RWPE1 (cell line): ENCODE results near the gene MRPS26.

ENCODE experiments used
- CTCF ChIA-PET: fragments of 350-600 bp; sonication (Branson Sonifier 250); formaldehyde crosslinking; extraction: SDS; loops from one replicate; lab custom pipeline; 2021; lab: Yijun Ruan, JAX
- POLR2A ChIA-PET: fragments of 400-600 bp; formaldehyde crosslinking; extraction: SDS; loops from one replicate; lab custom pipeline; 2020; ENCODE audit warnings: antibody characterized with exemption; ENCODE audit not compliant: low non-redundant PET; lab: Yijun Ruan, JAX
- DNase-seq: peaks from one replicate; pipeline ENCODE4 v3.0.0; 2012; ENCODE audit warnings: low spot score
- H3K27ac ChIP-seq: fragments of 450-650 bp; 2 replicates; pipeline ENCODE4 v1.5.1; 2017
- TF ChIP-seq, protein P1 (sequence below): fragments of 450-650 bp; conservative IDR thresholded peaks from 2 replicates; pipeline ENCODE4 v1.5.1; 2017; ENCODE audit warnings: low read depth, mild to moderate bottlenecking

Gene MRPS26

DNA sequence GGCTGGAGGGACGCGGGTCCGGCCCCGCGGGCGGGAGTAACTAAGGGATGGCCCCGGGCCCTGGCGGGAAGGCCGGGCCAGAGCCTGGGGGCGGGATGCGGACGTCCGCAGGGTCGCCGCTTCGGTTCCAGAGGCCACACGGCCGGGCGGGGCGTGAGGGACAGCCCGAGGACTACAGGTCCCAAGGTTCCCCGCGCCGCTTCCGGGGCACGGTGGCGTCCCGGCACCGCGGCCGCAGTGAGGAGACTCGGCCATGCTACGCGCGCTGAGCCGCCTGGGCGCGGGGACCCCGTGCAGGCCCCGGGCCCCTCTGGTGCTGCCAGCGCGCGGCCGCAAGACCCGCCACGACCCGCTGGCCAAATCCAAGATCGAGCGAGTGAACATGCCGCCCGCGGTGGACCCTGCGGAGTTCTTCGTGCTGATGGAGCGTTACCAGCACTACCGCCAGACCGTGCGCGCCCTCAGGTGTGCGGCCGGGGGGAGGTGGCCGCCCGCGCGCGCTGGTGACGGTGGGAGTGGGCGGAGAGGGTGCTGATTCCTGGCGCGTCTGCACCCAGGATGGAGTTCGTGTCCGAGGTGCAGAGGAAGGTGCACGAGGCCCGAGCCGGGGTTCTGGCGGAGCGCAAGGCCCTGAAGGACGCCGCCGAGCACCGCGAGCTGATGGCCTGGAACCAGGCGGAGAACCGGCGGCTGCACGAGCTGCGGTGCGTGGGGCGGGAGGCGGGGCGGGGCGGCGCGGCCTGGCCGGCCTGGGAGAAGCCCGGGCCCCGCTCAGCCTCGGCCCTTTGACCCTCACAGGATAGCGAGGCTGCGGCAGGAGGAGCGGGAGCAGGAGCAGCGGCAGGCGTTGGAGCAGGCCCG lies at the start of gene MRPS26:
Gene MRPS26 (plus strand): TSS at position 237 of the 861 bp plus-strand sequence. CDS start 17 bp downstream, at position 254.
- H3K27ac ChIP-seq: peak within 1 kb of the TSS; percentile 80
- CTCF ChIA-PET: no interaction called here
- TF ChIP-seq, protein P1, sequence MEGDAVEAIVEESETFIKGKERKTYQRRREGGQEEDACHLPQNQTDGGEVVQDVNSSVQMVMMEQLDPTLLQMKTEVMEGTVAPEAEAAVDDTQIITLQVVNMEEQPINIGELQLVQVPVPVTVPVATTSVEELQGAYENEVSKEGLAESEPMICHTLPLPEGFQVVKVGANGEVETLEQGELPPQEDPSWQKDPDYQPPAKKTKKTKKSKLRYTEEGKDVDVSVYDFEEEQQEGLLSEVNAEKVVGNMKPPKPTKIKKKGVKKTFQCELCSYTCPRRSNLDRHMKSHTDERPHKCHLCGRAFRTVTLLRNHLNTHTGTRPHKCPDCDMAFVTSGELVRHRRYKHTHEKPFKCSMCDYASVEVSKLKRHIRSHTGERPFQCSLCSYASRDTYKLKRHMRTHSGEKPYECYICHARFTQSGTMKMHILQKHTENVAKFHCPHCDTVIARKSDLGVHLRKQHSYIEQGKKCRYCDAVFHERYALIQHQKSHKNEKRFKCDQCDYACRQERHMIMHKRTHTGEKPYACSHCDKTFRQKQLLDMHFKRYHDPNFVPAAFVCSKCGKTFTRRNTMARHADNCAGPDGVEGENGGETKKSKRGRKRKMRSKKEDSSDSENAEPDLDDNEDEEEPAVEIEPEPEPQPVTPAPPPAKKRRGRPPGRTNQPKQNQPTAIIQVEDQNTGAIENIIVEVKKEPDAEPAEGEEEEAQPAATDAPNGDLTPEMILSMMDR: no peak
- POLR2A ChIA-PET: interaction anchor here (0.6 to 1.2 kb wide), 2 partner anchors 16 to 233 kb away, joined by 3 to 4 read pairs; no protein-coding TSS in a partner anchor
- DNase-seq: peak; percentile 88

DNA sequence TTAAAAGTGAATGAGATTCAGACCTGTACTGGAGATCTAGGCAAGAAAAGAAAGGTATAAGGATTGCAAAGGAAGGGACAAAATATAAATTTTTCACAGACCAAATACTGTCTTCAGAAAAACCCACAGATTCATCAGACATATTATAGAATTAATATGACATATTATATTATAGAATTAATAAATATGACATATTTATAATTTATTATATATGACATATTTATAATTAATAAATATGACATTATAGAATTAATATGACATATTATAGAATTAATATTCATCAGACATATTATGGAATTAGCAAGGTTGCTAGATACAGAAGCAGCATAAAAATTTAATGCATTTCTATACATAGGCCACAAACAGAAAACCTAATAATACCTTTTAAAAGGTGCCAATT lies 47.1 kb upstream of the MRPS26 start:
- H3K27ac ChIP-seq: no peak overlapping the region
- DNase-seq: no peak
- CTCF ChIA-PET: no interaction called here
- TF ChIP-seq, protein P1: no peak
- POLR2A ChIA-PET: no interaction called here

DNA sequence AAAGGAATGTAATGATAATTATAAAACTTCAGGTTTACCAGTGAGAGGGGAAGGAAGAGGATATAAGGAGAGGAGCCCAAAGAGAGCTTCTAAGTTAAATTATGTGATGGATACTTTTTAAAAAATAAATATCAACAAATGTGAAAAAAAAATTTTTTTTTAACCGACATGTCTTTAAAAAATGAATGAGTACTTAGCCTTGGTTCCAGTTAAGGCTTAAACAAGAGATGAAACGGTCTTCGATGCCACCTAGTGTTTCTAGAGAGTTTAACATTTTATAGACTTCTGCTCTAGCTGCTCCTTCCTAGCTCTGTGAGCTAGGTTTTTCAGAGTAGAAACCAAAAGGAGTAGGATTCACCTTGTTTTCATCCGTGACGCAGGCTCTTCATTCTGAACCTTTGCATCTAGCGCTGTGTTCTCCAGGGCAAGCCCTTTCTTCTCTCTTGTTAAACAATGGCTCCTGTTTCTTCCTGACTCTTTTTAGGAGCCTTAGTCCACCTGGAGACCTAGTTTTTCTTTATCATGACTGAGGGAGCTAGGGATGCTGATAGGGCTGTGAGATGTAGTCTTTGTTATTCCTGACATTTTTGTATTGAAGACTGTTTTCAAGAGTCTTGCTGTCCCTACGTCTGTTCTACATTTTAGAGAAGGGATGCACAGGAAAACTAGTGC lies 44.9 kb upstream of the MRPS26 start:
- DNase-seq: peak; percentile 57
- ChIA-PET POLR2A (no interaction called here), CTCF (interaction anchor here (0.6 to 1.5 kb wide), 9 partner anchors 53 to 1807 kb away, joined by 3 to 7 read pairs (median 4); partner anchors contain the start of gene IDH3B)

DNA sequence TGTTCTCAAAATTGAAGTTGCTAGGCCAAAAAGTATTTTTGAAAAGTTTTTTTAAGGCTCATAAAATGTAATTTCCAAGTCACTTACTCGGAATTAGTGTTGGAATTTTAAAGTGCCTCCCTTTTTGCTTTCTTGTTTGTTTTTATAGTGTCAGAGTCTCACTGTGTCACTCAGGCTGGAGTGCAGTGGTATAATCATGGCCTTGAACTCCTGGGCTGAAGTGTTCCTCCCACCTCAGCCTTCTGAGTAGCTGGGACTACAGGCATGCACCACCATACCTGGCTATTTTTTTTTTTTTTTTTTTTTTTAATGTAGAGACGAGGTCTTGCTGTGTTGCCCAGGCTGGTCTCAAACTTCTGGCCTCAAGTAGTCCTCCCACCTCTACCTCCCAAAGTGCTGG lies 42.4 kb upstream of the MRPS26 start:
- DNase-seq: no peak
- TF ChIP-seq, protein P1: no peak
- ChIA-PET CTCF (interaction anchor here (0.6 kb wide), 3 partner anchors 51 to 1558 kb away, joined by 3 to 6 read pairs (median 4); no protein-coding TSS in a partner anchor), POLR2A (no interaction called here)
- no peak overlapping the region for H3K27ac ChIP-seq

More for the DNA sequence above, 44.9 kb upstream of the MRPS26 start:
- TF ChIP-seq, protein P1: peak; percentile 72
- H3K27ac ChIP-seq: no peak overlapping the region

DNA sequence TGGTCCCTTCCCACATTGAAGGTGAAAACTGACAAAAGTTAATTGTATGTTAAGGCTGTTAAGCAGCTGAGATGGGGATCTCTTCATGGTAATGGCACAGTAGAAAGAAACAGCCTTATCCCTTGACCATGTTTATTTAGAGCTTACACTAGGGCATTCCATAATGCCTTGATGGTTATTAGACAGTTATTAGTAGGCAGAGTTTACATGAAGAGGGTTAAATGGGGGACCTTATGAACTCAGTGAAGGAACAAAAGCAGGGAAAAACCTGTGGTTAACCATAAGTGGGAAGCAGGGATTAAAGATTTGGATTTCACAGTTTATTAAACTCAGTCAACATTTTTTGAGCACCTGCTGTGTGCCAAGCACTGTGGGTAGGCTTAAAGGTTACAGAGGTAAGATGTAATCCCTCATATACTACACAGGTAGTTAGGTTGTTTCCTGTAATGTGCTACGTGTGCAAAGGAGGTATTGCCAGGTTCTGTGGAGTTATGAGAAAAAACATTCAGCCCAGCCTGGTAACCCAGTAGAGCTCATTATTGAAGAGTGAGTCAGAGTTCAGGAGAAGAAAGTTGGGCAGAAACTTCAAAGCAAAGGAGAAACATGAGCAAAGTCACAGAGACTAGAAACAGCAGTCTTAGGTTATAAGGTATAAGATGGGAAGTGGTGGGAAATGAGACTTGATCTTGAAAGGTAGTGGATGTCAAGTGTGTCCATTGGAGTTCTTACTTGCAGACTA lies 34.7 kb upstream of the MRPS26 start:
- TF ChIP-seq, protein P1: no peak
- no peak for DNase-seq
- CTCF ChIA-PET: interaction anchor here (1.2 kb wide), 1 partner anchor 258 kb away, joined by 3 read pairs; no protein-coding TSS in a partner anchor
- H3K27ac ChIP-seq: no peak overlapping the region
- POLR2A ChIA-PET: no interaction called here
